Measurements from ENCODE around the gene HOXD1.

- TF ChIP-seq, protein P1, sequence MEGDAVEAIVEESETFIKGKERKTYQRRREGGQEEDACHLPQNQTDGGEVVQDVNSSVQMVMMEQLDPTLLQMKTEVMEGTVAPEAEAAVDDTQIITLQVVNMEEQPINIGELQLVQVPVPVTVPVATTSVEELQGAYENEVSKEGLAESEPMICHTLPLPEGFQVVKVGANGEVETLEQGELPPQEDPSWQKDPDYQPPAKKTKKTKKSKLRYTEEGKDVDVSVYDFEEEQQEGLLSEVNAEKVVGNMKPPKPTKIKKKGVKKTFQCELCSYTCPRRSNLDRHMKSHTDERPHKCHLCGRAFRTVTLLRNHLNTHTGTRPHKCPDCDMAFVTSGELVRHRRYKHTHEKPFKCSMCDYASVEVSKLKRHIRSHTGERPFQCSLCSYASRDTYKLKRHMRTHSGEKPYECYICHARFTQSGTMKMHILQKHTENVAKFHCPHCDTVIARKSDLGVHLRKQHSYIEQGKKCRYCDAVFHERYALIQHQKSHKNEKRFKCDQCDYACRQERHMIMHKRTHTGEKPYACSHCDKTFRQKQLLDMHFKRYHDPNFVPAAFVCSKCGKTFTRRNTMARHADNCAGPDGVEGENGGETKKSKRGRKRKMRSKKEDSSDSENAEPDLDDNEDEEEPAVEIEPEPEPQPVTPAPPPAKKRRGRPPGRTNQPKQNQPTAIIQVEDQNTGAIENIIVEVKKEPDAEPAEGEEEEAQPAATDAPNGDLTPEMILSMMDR (IDR thresholded peaks at IDR 0.05; ENCODE audit: low read depth, low read length, poor library complexity, severe bottlenecking): no peak
- no peak for TF ChIP-seq EZH2phosphoT487 (IDR thresholded peaks at IDR 0.05; ENCODE audit: borderline replicate concordance, low read length)
These were observed 30.3 kb upstream of the HOXD1 start for GRCh38 chr2:176158186-176158591.
